Islet of Langerhans (tissue), 1 donor: ENCODE measurements around the gene HCLS1.
"Not testable (repeated sequence)": the region's sequence is repeated elsewhere in the genome, so short reads cannot be mapped to it uniquely, and the experiment has no call there.

Experiments used
- FAIRE-seq: peaks from one replicate; lab custom pipeline; 2011; peaks lifted over from hg19 to GRCh38; lab: Jason Lieb, UNC

HCLS1 gene

DNA sequence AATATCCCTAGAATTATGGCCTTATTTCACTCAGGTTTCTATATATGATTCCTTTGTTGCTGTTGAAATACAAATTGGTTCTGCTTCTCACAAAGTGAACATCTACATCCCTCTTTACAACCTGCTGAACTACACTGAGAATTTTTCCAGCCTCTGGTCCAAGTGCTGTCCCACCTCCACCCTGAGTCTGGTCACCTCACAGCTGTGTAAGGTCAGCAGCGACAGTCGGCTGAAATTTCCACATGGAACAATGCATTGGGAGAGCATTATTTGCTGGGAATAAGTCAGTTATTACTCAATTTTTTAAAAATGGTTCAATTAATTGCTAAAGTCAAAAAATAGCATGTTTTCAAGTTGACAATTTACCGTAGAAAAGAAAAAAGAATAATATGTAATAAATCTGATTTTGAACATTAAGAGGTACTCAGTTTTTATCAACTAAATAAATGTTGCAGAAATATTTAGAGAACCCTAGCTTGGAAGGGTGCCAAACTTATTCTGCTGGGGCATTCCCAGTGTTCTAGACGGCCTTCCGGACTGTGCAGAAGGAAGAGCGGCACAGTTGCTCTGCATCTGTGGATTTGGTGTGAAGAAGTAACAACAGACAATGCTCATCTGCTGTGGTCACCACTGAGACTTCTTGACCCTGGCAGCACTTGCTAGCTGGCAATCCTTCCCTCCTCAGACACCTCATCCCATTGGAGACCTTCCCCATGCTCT is 1.8 kb downstream of the HCLS1 start:
- no peak for FAIRE-seq

DNA sequence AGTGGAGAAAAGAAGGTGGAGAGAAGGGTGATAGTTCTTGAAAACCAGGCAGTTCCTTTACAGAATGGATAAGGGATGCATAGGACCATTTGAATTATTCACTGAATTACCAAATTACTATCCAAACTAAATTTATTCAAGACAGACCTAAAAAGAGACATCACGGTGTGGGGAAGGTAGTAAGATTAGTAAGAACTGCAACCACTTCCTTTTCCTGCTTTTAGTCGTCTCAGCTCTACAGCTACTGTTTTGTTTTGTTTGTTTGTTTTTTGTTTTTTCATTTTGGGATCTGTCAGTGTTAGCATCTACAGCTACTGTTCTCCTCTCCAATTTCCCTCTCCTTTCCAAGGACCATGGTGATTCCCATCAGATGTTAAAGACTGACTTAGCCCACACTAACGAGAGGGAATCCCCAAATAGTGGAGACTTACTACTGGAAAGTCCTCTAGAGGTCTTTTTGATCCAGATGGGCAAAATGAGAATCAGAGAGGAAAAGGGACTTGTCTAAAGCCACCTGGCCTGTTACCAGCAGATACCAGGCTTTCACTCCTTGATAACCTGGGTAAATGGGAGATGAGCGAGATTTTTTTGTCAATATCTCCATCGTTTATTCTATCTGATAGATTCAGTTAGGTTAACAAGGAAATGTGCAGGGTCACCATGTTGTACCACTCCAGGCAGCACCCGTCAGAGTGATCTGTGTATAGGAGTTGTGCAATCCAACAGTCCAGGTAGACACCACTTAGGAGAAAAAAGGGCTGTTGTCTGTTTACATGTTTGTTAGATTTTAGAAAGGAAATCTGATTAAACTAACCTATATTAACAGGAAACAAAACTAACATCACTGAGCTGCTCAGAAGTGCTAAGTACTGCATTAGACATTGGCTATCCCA is 6.0 kb downstream of the HCLS1 start:
- FAIRE-seq: no peak

GRCh38 chr3:121651684-121652083 is 9.0 kb downstream of the HCLS1 start:
- no peak for FAIRE-seq

DNA sequence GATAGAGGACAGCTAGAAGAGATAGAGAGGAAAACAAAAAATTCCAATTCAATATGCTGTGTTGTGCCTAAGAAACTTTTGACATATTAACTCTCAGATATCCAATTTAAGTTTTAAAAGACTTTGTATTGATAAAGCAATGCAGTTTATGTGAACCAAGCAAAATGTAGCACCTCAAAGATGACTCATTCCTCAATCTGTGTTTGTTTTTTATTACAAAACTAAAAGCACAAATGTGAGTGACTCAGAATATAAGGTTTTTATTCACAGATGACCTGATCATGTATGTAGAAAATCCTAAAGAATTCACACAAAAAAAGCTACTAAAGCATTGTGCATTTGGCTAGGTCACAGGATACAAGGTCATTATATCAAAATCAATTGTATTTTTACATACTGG is 11.1 kb downstream of the HCLS1 start:
- FAIRE-seq: no peak

- FAIRE-seq: no peak
Observed at GRCh38 chr3:121648219-121648958, 12.3 kb downstream of the HCLS1 start.

DNA sequence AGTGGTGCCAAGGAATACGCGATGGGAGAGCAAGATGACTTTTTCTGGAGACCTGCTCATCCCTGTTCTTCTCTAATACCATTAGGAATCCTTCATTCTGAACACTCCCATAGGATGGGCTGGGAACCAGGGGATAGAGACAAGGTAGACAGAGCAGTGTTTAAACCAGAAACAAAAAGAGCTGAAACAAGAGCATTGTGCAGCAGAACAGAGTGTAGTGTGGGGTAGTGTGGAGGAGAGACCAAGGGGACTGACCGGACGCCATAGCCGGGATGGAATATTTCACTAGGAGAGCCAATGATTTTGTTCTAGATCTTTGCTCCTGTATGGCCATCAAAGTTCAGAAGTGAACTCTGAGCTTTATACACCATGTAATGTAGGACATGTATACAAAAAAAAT is 15.6 kb downstream of the HCLS1 start:
- no peak for FAIRE-seq

- no peak for FAIRE-seq
Observed at GRCh38 chr3:121642601-121643314, 17.9 kb downstream of the HCLS1 start.

DNA sequence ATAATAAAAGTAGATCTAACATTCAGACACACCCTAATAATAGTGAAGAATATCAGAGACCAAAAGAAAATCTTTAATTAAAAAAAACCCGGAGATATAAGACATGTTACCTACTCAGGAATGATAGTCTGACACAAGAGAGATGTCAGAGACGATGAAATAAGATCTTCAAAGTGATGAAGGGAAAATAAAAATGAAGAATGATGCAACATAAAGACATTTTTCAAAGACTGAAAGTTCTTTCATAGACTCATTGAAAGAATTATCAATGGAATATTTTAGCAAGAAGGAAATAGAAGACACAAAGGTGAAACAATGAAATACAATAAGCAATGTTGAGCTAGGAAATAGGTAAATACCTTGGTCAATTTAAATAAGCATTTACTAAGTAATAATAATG is 19.6 kb downstream of the HCLS1 start:
- FAIRE-seq: no peak

DNA sequence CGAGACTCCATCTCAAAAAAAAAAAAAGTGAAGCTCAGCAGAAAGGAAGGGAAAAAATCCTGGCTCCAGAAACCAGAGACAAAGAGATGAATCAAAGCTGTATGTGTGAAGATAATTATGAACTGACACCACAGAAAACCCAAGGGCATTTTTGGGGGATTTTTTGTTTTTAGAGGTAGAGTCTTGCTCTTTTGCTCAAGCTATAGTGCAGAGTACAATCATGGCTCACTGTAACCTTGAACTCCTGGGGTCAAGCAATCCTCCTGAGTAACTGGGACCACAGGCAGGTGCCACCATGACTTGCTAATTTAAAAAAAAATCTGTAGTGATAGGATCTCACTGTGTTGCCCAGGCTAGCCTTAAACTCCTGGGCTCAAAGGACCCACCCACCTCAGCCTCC is 22.8 kb downstream of the HCLS1 start:
- FAIRE-seq: no peak

GRCh38 chr3:121630355-121630754 is 30.3 kb downstream of the HCLS1 start:
- FAIRE-seq: no peak

- FAIRE-seq: no peak
Observed at GRCh38 chr3:121629601-121630000, 31.1 kb downstream of the HCLS1 start.

- no peak for FAIRE-seq
Observed at GRCh38 chr3:121627622-121628021, 33.1 kb downstream of the HCLS1 start.

DNA sequence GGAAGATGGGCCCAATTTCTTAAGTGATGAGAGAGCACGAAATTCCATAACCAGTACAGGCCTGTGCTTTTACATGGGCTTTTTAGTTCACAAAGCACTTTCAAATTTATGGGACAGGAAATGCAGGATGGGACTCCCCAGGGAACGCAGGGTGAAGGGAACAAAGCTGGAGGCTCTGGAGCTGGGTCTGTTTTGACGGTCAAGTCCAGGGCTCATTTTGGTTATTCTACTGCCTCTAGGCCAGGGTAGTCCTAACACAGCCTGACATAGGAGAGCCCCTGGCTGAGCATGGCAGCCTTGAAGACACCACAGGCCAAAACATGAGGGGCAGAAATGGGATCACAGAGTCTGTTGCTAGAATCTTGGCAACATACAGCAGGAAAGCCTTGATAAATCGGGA is 33.5 kb downstream of the HCLS1 start:
- FAIRE-seq: no peak

- no peak for FAIRE-seq
Observed at GRCh38 chr3:121626495-121626894, 34.2 kb downstream of the HCLS1 start.

DNA sequence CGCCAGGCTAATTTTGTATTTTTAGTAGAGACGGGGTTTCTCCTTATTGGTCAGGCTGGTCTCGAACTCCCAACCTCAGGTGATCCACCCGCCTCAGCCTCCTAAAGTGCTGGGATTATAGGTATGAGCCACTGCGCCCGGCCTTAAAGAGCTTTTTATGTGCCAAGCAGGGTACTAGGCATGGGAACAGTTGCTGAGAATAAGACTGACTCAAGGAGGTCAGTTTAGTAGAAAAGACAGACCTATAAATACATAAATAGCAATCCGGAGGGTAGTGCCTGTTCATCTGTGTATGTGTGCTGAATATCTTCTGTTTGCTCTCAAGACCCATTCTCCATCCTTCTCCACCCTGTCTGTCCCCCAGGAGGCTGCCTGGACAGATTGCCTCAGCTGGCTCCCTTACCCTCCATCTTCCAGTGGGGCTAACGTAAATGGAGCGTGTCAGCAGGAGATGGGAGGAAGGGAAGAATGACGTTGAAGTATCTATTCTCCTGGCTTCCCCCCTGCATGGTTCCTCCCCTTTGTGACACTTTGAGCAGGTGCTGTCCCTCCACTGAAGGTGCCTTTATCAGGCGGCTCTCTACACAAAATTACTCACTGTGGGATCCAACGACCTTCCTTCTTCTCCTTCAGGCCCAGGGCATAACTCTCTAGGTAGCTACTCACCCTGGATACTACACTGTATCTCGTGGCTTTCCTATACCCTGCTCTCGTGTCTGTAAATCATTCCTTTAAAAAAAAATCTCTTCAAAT is 36.4 kb downstream of the HCLS1 start:
- FAIRE-seq: no peak

GRCh38 chr3:121621491-121621890 is 39.2 kb downstream of the HCLS1 start:
- FAIRE-seq: no peak

GRCh38 chr3:121619691-121620090 is 41.0 kb downstream of the HCLS1 start:
- FAIRE-seq: no peak

DNA sequence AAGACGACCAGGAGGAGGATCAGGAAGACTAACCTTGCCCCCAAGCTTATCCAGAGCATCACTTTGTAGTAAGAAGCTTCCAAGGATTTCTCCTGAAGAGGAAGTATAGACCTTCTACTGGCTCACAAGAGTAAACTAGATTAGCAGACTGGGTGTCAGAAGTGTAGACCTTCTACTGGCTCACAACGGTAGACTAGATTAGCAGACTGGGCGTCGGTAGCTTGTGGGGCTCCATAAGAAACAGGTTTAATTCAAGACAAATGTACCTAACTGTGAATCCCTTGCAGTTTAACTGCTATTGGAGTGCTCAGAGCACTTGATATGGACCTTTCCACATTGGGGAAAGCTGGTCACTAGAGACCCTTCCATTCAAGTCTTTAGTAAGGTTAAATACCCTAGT is 54.6 kb downstream of the HCLS1 start:
- FAIRE-seq: no peak

GRCh38 chr3:121604759-121605158 is 55.9 kb downstream of the HCLS1 start:
- FAIRE-seq: no peak

- no peak for FAIRE-seq
Observed at GRCh38 chr3:121601212-121601812, 59.4 kb downstream of the HCLS1 start.

GRCh38 chr3:121599900-121600299 is 60.8 kb downstream of the HCLS1 start:
- FAIRE-seq: not testable (repeated sequence)
